HCT116 (cell line): ENCODE measurements around the gene S100A10. TPM values are rescaled to one million over a fixed set of nuclear protein-coding genes. Genes with fewer than 3 reads are reported as not detected.

Source experiments
- ATAC-seq: fragments of 200-7000 bp; cut with Tn5 transposase; 2 replicates; pipeline ENCODE4 v1.9.1; 2020; ENCODE audit warnings: mild to moderate bottlenecking, moderate library complexity
- BruUV-seq: library from RNA; stranded (reverse); fragments of 400-500 nt; replicated peaks from 2 replicates; lab custom pipeline; 2021; lab: Mats Ljungman, UMichigan
- CTCF ChIA-PET: fragments of 300-600 bp; sonication (Branson Sonifier 250); formaldehyde crosslinking; loops from one replicate; lab custom pipeline; 2021; ENCODE audit warnings: antibody characterized with exemption; lab: Charles Lee
- POLR2A ChIA-PET: fragments of 300-600, 350-600 bp; sonication (Branson Sonifier 250); formaldehyde crosslinking; loops from one replicate; lab custom pipeline; 2021; ENCODE audit warnings: antibody characterized with exemption; lab: Charles Lee
- RAD21 ChIA-PET, 2 experiments: fragments of 300-600 bp; sonication (Branson Sonifier 250); formaldehyde crosslinking; loops; one replicate each; lab custom pipeline; 2023; ENCODE audit warnings: low total read pairs in 2 of 2; ENCODE audit not compliant: uncharacterized antibody in 2 of 2, unreplicated experiment in 2 of 2, low non-redundant PET in 1 of 2; lab: Charles Lee
- DNase-seq: peaks from one replicate; pipeline ENCODE4 v3.0.0-alpha.2; 2010; ENCODE audit warnings: low read depth, low spot score
- H2AFZ ChIP-seq: fragments of 200-600 bp; shearing (Covaris generic), sonication (generic); 2 replicates; pipeline ENCODE4 v1.6.1; 2017; ENCODE audit warnings: low read depth, mixed run types, mixed read lengths, antibody characterized with exemption, low read length; ENCODE audit not compliant: poor library complexity, severe bottlenecking
- H3K27ac ChIP-seq: 2 replicates; pipeline ENCODE4 v1.5.1; 2012; ENCODE audit warnings: low read depth, low read length
- H3K27me3 ChIP-seq: fragments of 200-600 bp; sonication (generic); 2 replicates; pipeline ENCODE4 v1.6.1; 2016; ENCODE audit warnings: mixed run types, low read length, mixed read lengths; ENCODE audit not compliant: insufficient read depth
- H3K36me3 ChIP-seq, 2 experiments: fragments of 200-500 bp in 1 of 2; fragments of 200-600 bp in 1 of 2; sonication (Bioruptor generic) in 1 of 2; sonication (generic) in 1 of 2; 2 replicates each; pipeline versions ENCODE4 v1.5.1 to v1.6.1; 2014 to 2016; ENCODE audit warnings: low read length in 2 of 2, inconsistent platforms in 1 of 2, mixed read lengths in 1 of 2, mixed run types in 1 of 2; ENCODE audit not compliant: insufficient read depth in 2 of 2, control insufficient read depth in 1 of 2
- H3K4me1 ChIP-seq, 2 experiments: fragments of 200-600 bp in 1 of 2; sonication (generic) in 1 of 2; 2 replicates each; pipeline versions ENCODE4 v1.5.1 to v1.6.1; 2012 to 2017; ENCODE audit warnings: low read length in 2 of 2, inconsistent platforms in 1 of 2, mild to moderate bottlenecking in 1 of 2, mixed read lengths in 1 of 2, mixed run types in 1 of 2, moderate library complexity in 1 of 2; ENCODE audit not compliant: insufficient read depth in 2 of 2, control insufficient read depth in 1 of 2
- H3K4me2 ChIP-seq: fragments of 200-600 bp; sonication (generic); 2 replicates; pipeline ENCODE4 v1.6.1; 2017; ENCODE audit warnings: mixed run types, low read length, mixed read lengths
- H3K4me3 ChIP-seq, 2 experiments: fragments of 200-600 bp in 1 of 2; sonication (generic) in 1 of 2; replicated peaks in 1 of 2; 2 replicates each; pipeline ENCODE4 v1.5.1; 2011 to 2016; ENCODE audit warnings: low read length in 2 of 2, control low read depth in 1 of 2, low read depth in 1 of 2, mild to moderate bottlenecking in 1 of 2, mixed read lengths in 1 of 2, mixed run types in 1 of 2
- H3K79me2 ChIP-seq: fragments of 200-600 bp; sonication (generic); 2 replicates; pipeline ENCODE4 v1.6.1; 2017; ENCODE audit warnings: mild to moderate bottlenecking, mixed run types, low read length, moderate library complexity, mixed read lengths; ENCODE audit not compliant: insufficient read depth
- H3K9ac ChIP-seq: fragments of 200-600 bp; sonication (generic); 2 replicates; pipeline ENCODE4 v1.6.1; 2016; ENCODE audit warnings: low read length, mixed read lengths
- H3K9me2 ChIP-seq: fragments of 200-600 bp; sonication (generic), shearing (Covaris generic); 2 replicates; pipeline ENCODE4 v1.6.1; 2017; ENCODE audit warnings: mixed run types, mild to moderate bottlenecking, moderate library complexity; ENCODE audit not compliant: insufficient read depth
- H3K9me3 ChIP-seq, 2 experiments: fragments of 200-500 bp in 1 of 2; fragments of 200-600 bp in 1 of 2; sonication (Bioruptor generic) in 1 of 2; sonication (generic) in 1 of 2; 2 replicates each; pipeline ENCODE4 v1.6.1; 2014 to 2017; ENCODE audit warnings: low read length in 2 of 2, mixed read lengths in 2 of 2, inconsistent platforms in 1 of 2, low read depth in 1 of 2, mild to moderate bottlenecking in 1 of 2, mixed run types in 1 of 2, moderate library complexity in 1 of 2; ENCODE audit not compliant: control insufficient read depth in 1 of 2, insufficient read depth in 1 of 2
- H4K20me1 ChIP-seq: fragments of 200-600 bp; sonication (generic), shearing (Covaris generic); 2 replicates; pipeline ENCODE4 v1.6.1; 2017; ENCODE audit warnings: mixed run types, mild to moderate bottlenecking, moderate library complexity; ENCODE audit not compliant: insufficient read depth
- CBX3 ChIP-seq: IDR thresholded peaks from 2 replicates; pipeline ENCODE4 v1.6.1; 2012; ENCODE audit warnings: low read depth
- CTCF ChIP-seq, 3 experiments: fragments of 200-600 bp in 1 of 3; sonication (generic) in 1 of 3; IDR thresholded peaks in 2 of 3; conservative IDR thresholded peaks in 1 of 3; 2 replicates each; pipeline ENCODE4 v1.5.1; 2012 to 2017; ENCODE audit warnings: low read depth in 2 of 3, low read length in 2 of 3, antibody characterized with exemption in 1 of 3, borderline replicate concordance in 1 of 3, control low read depth in 1 of 3, mild to moderate bottlenecking in 1 of 3, mixed read lengths in 1 of 3, mixed run types in 1 of 3, moderate library complexity in 1 of 3; ENCODE audit not compliant: insufficient read depth in 1 of 3
- EGR1 ChIP-seq: IDR thresholded peaks from 2 replicates; pipeline ENCODE4 v1.6.1; 2012; ENCODE audit warnings: low read depth
- EZH2 ChIP-seq: fragments of 200-600 bp; sonication (generic); IDR thresholded peaks from 2 replicates; pipeline ENCODE4 v1.6.1; 2017; ENCODE audit warnings: antibody characterized with exemption, mixed run types
- EZH2phosphoT487 ChIP-seq: fragments of 200-600 bp; IDR thresholded peaks from 2 replicates; pipeline ENCODE4 v1.6.1; 2018; ENCODE audit warnings: antibody characterized with exemption, borderline replicate concordance
- FOSL1 ChIP-seq: IDR thresholded peaks from 2 replicates; pipeline ENCODE4 v1.6.1; 2012; ENCODE audit warnings: low read depth
- POLR2AphosphoS5 ChIP-seq: IDR thresholded peaks from 2 replicates; pipeline ENCODE4 v1.6.1; 2011; ENCODE audit warnings: mild to moderate bottlenecking, low read depth, low read length, moderate library complexity
- SIN3A ChIP-seq: IDR thresholded peaks from 2 replicates; pipeline ENCODE4 v1.6.1; 2012; ENCODE audit warnings: low read depth
- YY1 ChIP-seq: IDR thresholded peaks from 2 replicates; pipeline ENCODE4 v1.6.1; 2011; ENCODE audit warnings: low read length, low read depth, moderate library complexity, mild to moderate bottlenecking; ENCODE audit not compliant: insufficient replicate concordance; ENCODE audit errors: extremely low read depth
- ZNF274 ChIP-seq: fragments of 200-500 bp; sonication (Bioruptor generic); IDR thresholded peaks from 2 replicates; pipeline ENCODE4 v1.6.1; 2014; ENCODE audit warnings: mild to moderate bottlenecking, low read depth, low read length, inconsistent platforms
- intact Hi-C: fragments of 100-400 bp; cut with micrococcal nuclease; formaldehyde crosslinking; loops from 2 replicates; pipeline ENCODE4 v1.10.0; 2022
- total RNA-seq: library from RNA; stranded (reverse); gene quantifications from one replicate; pipeline ENCODE4 v1.2.1, GENCODE V29; 2021; ENCODE audit not compliant: unreplicated experiment
- TF ChIP-seq, protein P1 (sequence below): IDR thresholded peaks from 2 replicates; pipeline ENCODE4 v1.6.1; 2012
- TF ChIP-seq, protein P2 (sequence below): IDR thresholded peaks from 2 replicates; pipeline ENCODE4 v1.6.1; 2011; ENCODE audit warnings: mild to moderate bottlenecking, low read length, moderate library complexity; ENCODE audit not compliant: insufficient replicate concordance; ENCODE audit errors: extremely low read depth

S100A10 gene
- total RNA-seq, 1 experiment from 2014 or later = 340 TPM

DNA sequence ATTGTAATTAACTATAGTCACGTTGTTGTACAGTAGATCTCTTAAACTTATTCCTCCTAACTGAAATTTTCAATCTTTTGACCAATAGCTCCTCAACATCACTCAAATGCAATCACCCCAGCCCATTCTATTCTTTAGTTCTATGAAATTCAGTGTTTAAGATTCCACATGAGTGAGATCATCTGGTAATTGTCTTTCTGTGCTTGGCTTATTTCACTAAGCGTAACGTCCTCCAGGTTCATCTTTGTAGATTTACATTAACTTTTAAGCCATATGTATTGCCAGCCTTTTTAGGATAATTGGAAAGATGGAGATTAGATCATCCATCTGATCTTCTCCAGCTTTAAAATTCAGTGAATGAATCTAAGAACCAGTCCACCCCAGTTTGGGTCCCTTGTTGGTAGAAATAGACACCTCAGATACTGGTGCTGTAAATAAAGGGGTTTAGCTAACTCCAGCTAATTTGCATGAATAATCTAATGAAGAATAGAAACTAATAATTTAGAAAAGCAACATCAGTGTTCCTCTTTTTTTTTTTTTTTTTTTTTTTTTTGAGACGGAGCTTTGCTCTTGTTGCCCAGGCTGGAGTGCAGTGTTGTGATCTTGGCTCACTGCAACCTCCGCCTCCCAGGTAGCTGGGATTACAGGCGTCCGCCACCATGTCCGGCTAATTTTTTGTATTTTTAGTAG is 7.0 kb downstream of the S100A10 start:
- BruUV-seq = no TSS peak
- no peak overlapping the region for H3K4me3 ChIP-seq
- ChIA-PET RAD21 (interaction anchor here in 1 of 2 experiments (0.6 kb wide), 1 partner anchor 14 kb away, joined by 4 read pairs; no protein-coding TSS in a partner anchor), CTCF (interaction anchor here (1.0 to 3.8 kb wide), 3 partner anchors 13 to 156 kb away, joined by 3 to 28 read pairs (median 4); no protein-coding TSS in a partner anchor), POLR2A (no interaction called here)
- peaks cover 76% of the 10 kb centered on the region for H3K79me2 ChIP-seq
- ATAC-seq = no peak
- peaks cover 29% of the 10 kb centered on the region; the same call in 1 of the 2 replicates for H4K20me1 ChIP-seq
- TF ChIP-seq EZH2phosphoT487 = no peak
- TF ChIP-seq FOSL1 = no peak
- TF ChIP-seq YY1 = no peak
- TF ChIP-seq, protein P1, sequence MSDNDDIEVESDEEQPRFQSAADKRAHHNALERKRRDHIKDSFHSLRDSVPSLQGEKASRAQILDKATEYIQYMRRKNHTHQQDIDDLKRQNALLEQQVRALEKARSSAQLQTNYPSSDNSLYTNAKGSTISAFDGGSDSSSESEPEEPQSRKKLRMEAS = no peak
- TF ChIP-seq SIN3A = no peak
- H3K9me2 ChIP-seq = no peaks in the 10 kb centered on the region
- peaks cover 30 to 46% of the 10 kb centered on the region in 2 experiments for H3K36me3 ChIP-seq
- H2AFZ ChIP-seq = no peak overlapping the region
- intact Hi-C loops = loop anchor here (1.0 kb wide), 1 partner anchor 9 kb away; no protein-coding TSS in a partner anchor
- no peak overlapping the region for H3K9ac ChIP-seq
- H3K4me1 ChIP-seq = peaks cover 43 to 61% of the 10 kb centered on the region in 2 experiments
- no peaks in the 10 kb centered on the region for H3K9me3 ChIP-seq
- no peak overlapping the region for H3K4me2 ChIP-seq
- no peak overlapping the region for H3K27ac ChIP-seq
- no peaks in the 10 kb centered on the region for H3K27me3 ChIP-seq
- no peak for DNase-seq

GRCh38 chr1:151985768-151986167 is 7.9 kb downstream of the S100A10 start:
- H3K4me3 ChIP-seq = no peak overlapping the region
- H3K27me3 ChIP-seq = no peaks in the 10 kb centered on the region
- DNase-seq (no peak), ATAC-seq (no peak)
- no peak overlapping the region for H3K9ac ChIP-seq
- H3K79me2 ChIP-seq = peaks cover 67% of the 10 kb centered on the region
- H3K9me3 ChIP-seq = no peaks in the 10 kb centered on the region
- H3K36me3 ChIP-seq = peaks cover 30 to 53% of the 10 kb centered on the region in 2 experiments
- H3K9me2 ChIP-seq = no peaks in the 10 kb centered on the region
- RAD21 ChIA-PET = no interaction called here
- H2AFZ ChIP-seq = no peak overlapping the region
- CTCF ChIA-PET = no interaction called here
- POLR2A ChIA-PET = no interaction called here
- no peak overlapping the region for H3K4me2 ChIP-seq
- intact Hi-C loops = loop anchor here (1.0 kb wide), 1 partner anchor 8 kb away; no protein-coding TSS in a partner anchor
- no peak overlapping the region for H3K27ac ChIP-seq
- H3K4me1 ChIP-seq = peaks cover 41 to 61% of the 10 kb centered on the region in 2 experiments
- peaks cover 23% of the 10 kb centered on the region; the same call in 1 of the 2 replicates for H4K20me1 ChIP-seq
- BruUV-seq = no TSS peak
- TF ChIP-seq, protein P2, sequence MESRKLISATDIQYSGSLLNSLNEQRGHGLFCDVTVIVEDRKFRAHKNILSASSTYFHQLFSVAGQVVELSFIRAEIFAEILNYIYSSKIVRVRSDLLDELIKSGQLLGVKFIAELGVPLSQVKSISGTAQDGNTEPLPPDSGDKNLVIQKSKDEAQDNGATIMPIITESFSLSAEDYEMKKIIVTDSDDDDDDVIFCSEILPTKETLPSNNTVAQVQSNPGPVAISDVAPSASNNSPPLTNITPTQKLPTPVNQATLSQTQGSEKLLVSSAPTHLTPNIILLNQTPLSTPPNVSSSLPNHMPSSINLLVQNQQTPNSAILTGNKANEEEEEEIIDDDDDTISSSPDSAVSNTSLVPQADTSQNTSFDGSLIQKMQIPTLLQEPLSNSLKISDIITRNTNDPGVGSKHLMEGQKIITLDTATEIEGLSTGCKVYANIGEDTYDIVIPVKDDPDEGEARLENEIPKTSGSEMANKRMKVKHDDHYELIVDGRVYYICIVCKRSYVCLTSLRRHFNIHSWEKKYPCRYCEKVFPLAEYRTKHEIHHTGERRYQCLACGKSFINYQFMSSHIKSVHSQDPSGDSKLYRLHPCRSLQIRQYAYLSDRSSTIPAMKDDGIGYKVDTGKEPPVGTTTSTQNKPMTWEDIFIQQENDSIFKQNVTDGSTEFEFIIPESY = no peak
- no peak for TF ChIP-seq EGR1
- no peak for TF ChIP-seq POLR2AphosphoS5
- no peak for TF ChIP-seq CBX3
- TF ChIP-seq CTCF (IDR thresholded peaks at IDR 0.05 in 2 of 3, conservative IDR thresholded peaks at IDR 0.05 in 1 of 3; ENCODE audit: borderline replicate concordance in 1 of 3, insufficient read depth in 1 of 3, low read depth in 2 of 3, low read length in 2 of 3) = no peak
- TF ChIP-seq EZH2 = no peak
- TF ChIP-seq EZH2phosphoT487 = no peak
- TF ChIP-seq ZNF274 = no peak
- TF ChIP-seq SIN3A = no peak
